ENCODE measurements around the gene WNT6.

Gene WNT6

GRCh38 chr2:218859556-218859987 lies at the start of gene WNT6:
WNT6 (plus strand) TSS chr2:218859805; CDS start chr2:218860038, 233 bp downstream.
- no peak for DNase-seq

- DNase-seq = no peak
Observed at GRCh38 chr2:218810256-218810655, 49.3 kb upstream of the WNT6 start.

GRCh38 chr2:218811382-218811781 lies 48.2 kb upstream of the WNT6 start:
- DNase-seq = no peak

GRCh38 chr2:218812096-218812815 lies 47.3 kb upstream of the WNT6 start:
- DNase-seq = no peak

- DNase-seq = no peak
Observed at GRCh38 chr2:218812861-218813260, 46.7 kb upstream of the WNT6 start.

GRCh38 chr2:218813771-218814460 lies 45.7 kb upstream of the WNT6 start:
- DNase-seq = no peak

GRCh38 chr2:218814540-218815243 lies 44.9 kb upstream of the WNT6 start:
- no peak for DNase-seq

GRCh38 chr2:218815244-218815637 lies 44.4 kb upstream of the WNT6 start:
- no peak for DNase-seq

- DNase-seq = no peak
Observed at GRCh38 chr2:218815649-218816048, 44.0 kb upstream of the WNT6 start.

- DNase-seq = no peak
Observed at GRCh38 chr2:218816561-218817011, 43.0 kb upstream of the WNT6 start.

GRCh38 chr2:218819093-218819492 lies 40.5 kb upstream of the WNT6 start:
- DNase-seq = no peak

GRCh38 chr2:218820746-218821369 lies 38.7 kb upstream of the WNT6 start:
- DNase-seq = no peak

- no peak for DNase-seq
Observed at GRCh38 chr2:218821605-218822211, 37.9 kb upstream of the WNT6 start.

- DNase-seq = no peak
Observed at GRCh38 chr2:218822622-218823021, 37.0 kb upstream of the WNT6 start.

GRCh38 chr2:218823196-218823855 lies 36.3 kb upstream of the WNT6 start:
- no peak for DNase-seq

- DNase-seq = no peak
Observed at GRCh38 chr2:218824004-218824403, 35.6 kb upstream of the WNT6 start.

GRCh38 chr2:218826791-218827190 lies 32.8 kb upstream of the WNT6 start:
- DNase-seq = no peak

GRCh38 chr2:218827701-218828476 lies 31.7 kb upstream of the WNT6 start:
- DNase-seq = no peak

GRCh38 chr2:218828477-218828778 lies 31.2 kb upstream of the WNT6 start:
- DNase-seq = no peak

GRCh38 chr2:218829868-218830451 lies 29.6 kb upstream of the WNT6 start:
- no peak for DNase-seq

Measured in fibroblast of skin of right quadriceps (primary cell).